SW480 (cell line): ENCODE data around the gene DLL3.
"Not testable (repeated sequence)": the region's sequence is repeated elsewhere in the genome, so short reads cannot be mapped to it uniquely, and the experiment has no call there.

ENCODE experiments used
- DNase-seq: peaks from one replicate; pipeline ENCODE4 v3.0.0-alpha.2; 2016; ENCODE audit warnings: low spot score

Gene DLL3, protein sequence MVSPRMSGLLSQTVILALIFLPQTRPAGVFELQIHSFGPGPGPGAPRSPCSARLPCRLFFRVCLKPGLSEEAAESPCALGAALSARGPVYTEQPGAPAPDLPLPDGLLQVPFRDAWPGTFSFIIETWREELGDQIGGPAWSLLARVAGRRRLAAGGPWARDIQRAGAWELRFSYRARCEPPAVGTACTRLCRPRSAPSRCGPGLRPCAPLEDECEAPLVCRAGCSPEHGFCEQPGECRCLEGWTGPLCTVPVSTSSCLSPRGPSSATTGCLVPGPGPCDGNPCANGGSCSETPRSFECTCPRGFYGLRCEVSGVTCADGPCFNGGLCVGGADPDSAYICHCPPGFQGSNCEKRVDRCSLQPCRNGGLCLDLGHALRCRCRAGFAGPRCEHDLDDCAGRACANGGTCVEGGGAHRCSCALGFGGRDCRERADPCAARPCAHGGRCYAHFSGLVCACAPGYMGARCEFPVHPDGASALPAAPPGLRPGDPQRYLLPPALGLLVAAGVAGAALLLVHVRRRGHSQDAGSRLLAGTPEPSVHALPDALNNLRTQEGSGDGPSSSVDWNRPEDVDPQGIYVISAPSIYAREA

DNA sequence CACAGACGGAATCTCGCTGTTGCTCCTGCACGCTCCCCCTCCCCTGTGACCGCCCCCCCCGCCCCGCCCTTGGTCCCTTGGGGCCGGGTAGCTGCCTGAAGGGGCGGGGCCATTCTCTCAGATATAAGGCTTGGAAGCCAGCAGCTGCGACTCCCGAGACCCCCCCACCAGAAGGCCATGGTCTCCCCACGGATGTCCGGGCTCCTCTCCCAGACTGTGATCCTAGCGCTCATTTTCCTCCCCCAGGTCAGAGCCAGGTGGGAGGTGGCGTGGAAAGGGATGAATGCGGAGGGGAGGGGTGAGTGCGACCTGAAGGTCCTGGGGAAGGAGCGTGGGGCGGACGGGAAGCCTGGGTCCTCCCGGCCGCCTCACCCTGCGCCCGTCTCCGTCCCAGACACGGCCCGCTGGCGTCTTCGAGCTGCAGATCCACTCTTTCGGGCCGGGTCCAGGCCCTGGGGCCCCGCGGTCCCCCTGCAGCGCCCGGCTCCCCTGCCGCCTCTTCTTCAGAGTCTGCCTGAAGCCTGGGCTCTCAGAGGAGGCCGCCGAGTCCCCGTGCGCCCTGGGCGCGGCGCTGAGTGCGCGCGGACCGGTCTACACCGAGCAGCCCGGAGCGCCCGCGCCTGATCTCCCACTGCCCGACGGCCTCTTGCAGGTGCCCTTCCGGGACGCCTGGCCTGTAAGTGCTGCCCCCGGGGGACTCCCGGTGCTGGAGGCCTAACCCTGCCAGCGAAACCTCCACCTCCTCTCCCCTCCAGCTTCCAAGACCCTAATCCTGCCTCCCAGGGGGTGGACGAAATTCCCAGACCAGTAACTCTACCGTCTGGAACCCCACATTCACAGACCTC, at the start of gene DLL3:
DLL3 (plus strand) TSS at position 150 of the 845 bp plus-strand sequence; CDS start at position 178, 28 bp downstream.
- peak; percentile 34 for DNase-seq

DNA sequence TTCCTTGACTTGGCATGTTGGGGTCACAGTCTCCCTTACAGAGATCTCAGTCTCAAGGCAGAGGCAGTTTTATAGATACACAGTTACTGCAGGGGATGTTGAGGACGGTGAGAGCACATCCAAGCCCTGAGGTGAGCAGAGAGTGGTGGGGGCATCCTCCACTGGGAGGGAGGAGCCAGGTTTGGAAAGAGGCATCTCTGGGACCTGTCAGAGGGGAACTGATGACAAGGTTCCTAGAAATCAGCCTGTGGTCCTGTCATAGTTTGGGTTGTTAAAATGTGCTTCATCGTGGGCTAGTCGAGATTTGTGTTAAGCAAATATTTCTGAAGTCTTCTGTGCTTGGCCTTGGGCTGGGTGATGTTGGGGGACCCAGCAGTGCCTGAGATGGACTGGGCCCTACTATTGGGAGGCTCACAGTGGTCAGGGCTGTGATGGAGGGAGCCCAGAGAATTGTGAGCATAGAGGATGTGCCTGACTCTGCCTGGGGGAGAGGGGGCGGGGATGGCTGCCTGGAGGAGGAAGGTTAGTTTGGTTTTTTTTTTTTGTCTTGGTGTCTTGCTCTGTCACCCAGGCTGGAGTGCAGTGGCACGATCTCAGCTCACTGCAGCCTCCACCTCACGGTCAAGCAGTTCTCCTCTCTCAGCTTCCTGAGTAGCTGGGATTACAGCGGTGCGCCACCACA, 49.5 kb upstream of the DLL3 start:
- no peak for DNase-seq

DNA sequence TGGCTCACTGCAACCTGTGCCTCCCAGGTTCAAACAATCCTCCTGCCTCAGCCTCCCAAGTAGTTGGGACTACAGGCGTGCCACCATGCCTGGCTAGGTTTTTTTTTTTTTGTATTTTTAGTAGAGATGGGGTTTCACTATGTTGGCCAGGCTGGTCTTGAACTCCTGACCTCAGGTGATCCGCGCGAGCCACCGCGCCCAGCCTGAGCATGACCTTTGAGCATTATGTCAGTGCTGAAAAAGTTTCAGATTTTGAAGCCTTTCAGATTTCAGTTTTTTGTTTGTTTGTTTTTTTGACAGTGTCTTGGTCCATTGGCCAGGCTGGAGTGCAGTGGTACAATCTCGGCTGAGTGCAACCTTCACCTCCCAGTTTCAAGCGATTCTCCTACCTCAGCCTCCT, 47.5 kb upstream of the DLL3 start:
- DNase-seq, result not testable (repeated sequence)

DNA sequence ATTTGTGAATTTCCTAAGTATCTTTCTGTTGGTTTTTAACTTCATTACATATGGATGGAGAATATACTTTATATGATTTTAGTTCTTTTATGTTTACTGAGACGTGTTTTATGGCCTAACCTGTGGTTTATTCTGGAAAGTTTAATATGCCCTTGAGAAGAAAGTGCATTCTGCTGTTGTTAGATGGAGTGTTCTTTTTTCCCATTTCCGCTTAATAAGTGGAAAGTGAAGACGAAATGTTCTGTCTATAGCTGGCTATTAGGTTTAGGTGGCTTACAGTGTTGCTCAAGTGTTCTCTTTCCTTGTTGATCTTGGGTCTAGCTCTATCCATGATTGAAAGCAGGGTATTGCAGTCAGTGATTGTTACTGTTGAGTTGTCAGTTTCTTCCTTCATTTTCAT, 35.3 kb upstream of the DLL3 start:
- no peak for DNase-seq

DNA sequence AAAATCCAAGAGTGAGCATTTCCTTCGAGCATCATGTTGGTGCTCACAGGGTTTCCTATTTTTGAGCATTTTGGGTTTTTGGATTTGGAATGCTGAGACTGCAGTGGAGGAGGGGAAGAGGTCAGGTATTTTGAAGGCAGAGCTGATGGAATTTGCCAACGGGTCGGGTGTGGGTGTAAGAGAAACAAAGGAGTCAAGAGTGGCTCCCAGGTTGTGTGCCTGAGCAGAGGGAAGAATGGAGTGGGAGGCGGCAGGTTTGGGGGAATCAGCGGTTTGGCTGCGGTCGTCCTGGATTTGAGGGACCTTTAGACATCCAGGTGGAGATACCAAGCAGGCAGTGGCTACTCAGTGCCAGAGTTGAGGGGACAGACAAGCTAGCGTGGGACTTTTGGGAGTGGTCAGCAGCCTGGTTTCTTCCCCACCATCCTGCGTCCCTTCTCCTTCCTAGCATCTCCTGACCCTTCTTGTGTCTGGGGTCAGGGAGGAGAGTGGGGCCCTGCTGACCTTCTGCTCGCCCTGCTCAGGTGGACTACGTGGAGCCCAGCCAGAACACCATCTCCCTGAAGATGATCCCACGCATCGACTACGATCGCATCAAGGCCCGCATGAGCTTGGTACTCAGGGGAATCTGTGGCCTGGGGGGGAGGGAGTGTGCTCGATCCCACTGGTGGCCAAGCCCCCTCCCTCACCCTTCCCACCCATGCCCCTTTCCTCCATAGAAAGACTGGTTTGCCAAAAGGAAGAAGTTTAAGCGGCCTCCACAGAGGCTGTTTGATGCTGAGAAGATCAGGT, 32.6 kb upstream of the DLL3 start:
- DNase-seq, result no peak

DNA sequence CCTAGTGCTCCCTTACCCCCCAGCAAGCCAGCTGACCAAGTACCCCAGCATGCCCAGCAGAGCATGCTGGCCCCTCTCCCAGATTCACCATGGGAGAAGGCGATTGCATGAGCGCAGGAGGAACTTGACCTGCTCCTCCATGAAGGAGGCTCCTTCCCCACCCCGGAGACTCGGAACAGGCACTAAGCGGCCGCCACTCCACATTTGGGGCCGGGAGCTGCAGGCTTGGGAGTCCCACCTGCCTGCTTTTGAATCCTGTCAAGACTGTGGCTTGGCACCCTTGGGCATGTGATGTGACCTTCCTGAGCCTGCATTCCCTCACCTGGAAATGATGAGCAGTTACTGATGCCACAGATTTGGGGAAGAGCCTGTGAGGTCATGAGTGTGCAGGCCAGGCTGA, 30.8 kb upstream of the DLL3 start:
- DNase-seq, result no peak

DNA sequence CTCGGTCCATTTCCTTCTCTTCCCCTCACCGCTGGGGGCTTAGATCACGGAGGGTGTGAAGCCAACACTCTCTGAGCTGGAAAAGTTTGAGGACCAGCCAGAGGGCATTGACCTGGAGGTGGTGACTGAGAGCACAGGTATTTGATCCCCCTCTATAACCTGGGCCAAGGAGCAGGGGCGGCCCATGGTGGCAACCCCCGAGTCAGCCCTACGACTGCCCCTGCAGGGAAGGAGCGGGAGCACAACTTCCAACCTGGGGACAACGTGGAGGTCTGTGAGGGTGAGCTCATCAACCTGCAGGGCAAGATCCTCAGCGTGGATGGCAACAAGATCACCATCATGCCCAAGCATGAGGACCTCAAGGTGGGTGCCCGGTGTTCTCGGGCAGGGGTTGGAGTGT, 29.7 kb upstream of the DLL3 start:
- no peak for DNase-seq

DNA sequence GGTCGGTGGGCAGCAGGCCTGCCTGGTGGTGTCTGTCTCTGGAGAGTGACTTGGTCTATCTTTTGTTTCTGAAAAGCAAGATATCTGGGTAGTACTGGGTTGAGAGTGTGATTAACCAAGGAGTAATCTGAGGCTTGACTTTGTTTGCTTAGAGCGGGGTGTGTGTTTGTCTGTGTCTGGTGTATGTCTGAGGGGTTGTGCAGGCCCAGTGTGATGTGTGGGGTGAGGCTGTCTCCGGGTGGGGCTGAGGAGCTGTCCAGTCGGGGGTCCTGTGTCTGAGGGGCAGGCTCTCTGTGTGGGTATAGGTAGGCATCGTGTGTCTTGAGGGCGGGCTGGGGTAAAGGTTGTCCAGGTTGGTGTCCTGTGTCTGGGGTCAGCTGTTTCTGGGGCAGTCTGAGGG, 29.2 kb upstream of the DLL3 start:
- no peak for DNase-seq

DNA sequence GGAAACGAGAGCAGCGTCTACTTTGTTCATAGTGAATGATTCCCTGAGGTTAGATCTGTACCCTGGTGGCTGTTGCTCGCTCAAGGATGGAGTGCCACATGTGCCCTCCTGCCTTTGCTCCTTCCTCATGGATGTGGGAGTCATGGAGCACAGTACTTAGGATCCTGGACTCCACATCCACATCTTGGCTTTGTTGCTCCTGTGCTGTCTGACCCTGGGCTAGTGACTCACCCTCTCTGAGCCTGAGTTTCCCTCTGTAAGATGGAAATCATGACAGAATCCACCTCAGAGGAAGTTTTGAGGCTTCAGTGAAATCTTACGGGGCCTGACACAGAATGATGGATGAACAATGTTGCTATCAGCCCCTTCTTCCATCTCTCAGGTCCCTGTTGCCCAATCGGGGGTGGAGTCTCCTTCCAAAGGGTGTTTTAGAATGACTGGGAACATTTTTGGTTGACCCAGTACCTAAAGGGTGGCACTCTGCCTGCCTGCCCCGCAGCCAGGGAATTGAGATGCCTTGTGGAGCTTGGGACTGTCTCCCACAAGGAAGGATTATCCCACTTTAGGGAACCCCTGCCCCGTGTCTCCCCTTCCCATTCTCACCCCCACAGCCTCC, 27.9 kb upstream of the DLL3 start:
- DNase-seq, result no peak

DNA sequence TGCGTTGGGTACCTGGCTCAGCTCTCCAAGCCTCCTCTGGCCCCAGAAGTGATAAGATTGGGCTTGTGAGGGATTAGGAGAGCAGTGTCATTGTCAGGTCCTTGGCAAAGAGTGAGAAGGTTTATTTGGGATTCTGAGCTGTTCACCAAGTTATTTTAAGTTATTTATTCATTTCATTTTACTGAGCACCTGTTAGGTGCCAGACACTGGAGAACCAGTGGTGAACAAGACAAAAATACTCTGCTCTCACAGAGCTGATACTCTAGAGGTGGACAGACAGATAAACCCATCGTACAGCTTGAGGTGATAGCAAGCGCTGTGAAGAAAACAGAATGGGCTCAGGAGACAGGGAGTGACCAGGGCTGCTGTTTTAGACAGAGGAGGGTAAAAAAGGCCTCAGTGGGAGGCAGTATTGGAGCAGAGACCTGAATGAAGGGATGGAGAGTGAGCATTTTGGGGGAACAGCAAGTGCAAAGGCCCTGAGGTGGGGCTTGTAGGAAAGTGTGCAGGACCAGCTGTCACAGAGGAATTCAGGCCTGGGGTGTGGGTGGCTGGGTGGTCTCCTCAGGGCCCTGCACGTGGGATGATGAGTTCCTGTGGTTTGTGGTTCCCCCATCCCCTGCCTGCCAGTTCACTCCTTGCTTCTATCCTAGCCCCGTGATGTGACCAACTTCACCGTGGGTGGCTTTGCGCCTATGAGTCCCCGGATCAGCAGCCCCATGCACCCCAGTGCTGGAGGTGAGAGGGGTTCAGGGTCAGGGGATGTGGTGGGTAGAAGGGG, 26.8 kb upstream of the DLL3 start:
- no peak for DNase-seq

DNA sequence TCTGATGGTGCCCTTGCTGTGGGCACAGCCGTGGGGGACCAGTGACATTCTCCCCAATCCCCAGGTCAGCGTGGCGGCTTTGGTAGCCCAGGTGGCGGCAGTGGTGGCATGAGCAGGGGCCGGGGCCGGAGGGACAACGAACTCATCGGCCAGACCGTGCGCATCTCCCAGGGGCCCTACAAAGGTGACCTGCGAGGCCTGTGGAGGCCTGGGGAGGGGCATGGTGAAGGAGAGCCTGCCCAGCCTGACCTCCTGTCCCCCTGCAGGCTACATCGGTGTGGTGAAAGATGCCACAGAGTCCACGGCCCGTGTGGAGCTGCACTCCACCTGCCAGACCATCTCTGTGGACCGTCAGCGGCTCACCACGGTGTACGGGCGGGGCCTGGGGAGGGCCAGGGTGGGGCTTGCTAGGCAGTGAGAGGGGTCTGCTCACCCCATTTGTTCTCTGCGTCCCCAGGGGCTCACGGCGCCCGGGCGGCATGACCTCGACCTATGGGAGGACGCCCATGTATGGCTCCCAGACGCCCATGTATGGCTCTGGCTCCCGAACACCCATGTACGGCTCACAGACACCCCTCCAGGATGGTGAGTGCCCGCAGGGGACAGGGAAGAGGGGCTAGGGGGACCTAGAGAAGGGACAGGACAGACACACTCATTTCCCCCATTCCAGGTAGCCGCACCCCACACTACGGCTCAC, 25.9 kb upstream of the DLL3 start:
- DNase-seq, result no peak

DNA sequence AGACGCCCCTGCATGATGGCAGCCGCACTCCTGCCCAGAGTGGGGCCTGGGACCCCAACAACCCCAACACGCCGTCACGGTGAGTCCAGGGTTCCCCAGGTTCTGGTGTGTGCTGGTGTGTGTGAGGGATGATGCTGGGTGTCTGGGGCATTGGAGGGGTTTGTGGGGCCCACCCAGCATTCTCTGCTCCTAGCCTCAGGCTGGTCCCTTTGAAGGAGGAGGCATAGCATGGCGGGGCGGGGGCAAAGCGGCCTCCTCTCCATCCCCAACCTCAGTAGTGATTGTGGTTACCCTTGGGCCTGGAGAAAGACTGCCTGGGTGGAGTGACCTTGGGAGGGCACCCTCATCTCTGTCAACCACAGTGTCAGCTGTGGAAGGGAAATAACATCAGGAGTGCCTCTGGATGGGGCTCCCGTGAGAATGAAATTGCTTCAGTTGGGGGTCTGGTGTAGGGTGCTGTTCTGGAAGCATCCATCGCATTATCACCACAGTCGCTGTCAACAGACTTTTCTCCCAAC, 25.2 kb upstream of the DLL3 start:
- DNase-seq, result no peak

DNA sequence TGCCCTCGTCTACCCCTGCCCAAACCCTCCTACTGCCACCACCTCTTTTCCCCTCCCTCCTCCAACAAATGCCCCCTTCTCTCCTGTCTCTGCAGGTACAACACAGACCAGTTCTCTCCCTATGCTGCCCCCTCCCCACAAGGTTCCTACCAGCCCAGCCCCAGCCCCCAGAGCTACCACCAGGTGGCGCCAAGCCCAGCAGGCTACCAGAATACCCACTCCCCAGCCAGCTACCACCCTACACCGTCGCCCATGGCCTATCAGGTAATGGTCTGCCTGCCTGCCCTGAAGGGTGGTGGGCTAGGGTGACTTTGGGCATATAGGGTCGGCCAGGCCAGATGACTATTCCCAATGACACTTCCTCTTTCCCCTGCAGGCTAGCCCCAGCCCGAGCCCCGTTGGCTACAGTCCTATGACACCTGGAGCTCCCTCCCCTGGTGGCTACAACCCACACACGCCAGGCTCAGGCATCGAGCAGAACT, 24.6 kb upstream of the DLL3 start:
- peak; percentile 27 for DNase-seq

DNA sequence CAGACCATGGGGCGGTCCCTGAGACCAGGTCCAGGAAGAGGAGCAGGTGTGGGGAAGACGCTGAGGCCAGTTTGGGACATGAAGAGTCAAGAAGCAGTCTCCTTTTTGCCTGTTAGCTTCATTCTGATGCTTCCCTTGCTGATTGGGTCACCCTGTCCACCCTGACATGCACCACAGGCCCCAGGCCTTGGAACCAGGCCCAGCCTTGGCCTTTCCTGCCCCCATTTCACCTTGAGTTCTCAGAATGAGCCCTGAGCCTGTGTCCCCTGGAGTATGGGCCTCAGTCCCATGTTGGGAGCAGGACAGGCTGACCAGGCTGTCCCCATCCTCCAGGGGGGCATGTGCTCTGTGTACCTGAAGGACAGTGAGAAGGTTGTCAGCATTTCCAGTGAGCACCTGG, 23.0 kb upstream of the DLL3 start:
- no peak for DNase-seq

DNA sequence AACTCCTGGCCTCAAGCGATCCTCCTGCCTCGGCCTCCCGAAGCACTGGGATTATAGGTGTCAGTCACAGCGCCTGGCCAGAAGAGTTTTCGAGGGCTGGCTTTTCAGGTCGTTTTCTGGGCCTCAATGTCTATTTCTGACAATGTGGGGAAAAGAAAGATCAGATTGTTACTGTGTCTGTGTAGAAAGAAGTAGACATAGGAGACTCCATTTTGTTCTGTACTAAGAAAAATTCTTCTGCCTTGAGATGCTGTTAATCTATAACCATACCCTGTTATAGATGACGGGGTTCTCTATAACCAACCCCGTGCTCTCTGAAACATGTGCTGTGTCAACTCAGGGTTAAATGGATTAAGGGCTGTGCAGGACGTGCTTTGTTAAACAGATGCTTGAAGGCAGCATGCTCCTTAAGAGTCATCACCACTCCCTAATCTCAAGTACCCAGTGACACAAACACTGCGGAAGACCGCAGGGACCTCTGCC, 19.4 kb upstream of the DLL3 start:
- not testable (repeated sequence) for DNase-seq

DNA sequence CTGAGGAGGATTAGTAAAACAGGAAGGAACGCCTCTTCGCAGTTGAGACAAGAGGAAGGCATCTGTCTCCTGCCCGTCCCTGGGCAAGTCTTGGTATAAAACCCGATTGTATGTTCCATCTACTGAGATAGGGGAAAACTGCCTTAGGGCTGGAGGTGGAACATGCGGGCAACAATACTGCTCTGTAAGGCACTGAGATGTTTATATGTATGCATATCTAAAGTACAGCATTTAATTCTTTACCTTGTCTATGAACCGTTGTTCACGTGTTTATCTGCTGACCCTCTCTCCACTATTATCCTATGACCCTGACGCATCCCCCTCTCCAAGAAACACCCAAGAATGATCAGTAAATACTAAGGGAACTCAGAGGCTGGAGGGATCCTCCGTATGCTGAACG, 18.8 kb upstream of the DLL3 start:
- DNase-seq, result no peak

DNA sequence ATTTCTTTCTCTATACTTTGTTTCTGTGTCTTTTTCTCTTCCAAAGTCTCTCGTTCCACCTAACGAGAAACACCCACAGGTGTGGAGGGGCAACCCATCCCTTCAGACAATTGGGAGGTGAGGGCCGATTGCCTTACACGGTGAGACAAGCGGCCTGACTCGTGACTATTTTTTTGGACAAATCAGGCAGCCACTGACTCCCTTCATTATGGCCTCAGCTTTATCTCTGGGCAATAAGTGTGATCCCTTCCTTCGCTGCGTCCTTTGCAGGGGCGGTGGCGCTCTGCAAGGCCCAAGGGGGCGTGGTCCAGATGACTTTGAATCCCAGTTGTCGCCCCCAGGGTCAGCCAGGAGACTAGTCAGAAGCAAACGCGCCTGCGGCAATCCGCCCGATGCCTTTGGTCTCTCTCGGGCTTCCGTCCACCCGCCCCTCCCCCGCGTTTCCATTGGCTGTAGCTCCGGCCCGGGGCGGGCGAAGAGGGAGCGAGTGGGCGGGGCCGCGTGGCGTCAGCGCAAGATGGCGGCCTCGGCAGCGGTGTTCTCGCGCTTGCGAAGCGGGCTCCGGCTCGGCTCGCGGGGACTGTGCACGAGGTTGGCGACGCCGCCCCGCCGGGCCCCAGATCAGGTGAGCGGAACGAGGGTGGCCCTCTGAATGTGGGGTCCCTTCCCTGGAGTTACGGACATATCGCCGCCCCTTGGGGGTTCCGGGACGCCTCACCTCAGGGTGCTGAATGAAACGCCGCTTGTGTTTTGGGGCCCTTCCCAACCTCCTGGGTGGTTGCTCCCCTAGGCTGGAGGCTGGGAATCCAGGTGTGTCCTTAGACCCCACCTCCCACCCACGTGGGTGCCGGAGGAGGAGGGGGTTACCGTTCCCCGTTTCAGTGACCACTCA, 18.2 kb upstream of the DLL3 start, which contains the start of gene TIMM50:
TIMM50 (plus strand) TSS at position 502 of the 892 bp plus-strand sequence; CDS start at position 518, 16 bp downstream.
- DNase-seq, result peak; percentile 98

DNA sequence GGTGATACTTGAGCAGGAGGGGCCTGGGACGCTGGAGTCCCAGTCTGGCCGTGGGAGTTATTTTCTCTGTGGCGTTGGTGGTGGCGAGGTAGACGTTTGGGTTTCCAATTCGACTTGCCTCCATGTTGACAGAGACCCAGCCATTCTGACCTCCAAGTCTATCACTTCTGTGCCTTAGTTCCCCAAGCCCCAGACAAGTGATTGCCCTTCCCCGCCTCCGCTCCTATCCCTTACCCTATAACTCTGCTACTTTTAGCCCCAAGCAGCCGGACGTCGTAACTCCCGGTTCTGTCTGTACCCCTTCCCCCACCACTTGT, 17.6 kb upstream of the DLL3 start:
- no peak for DNase-seq
